NCI-H1417 (cell line): ENCODE measurements around the gene CACNA1C.

Source experiments
- DNase-seq, 3 experiments: peaks; one replicate each; lab custom pipeline; 2025; lab: John Stamatoyannopoulos, UW

The CACNA1C gene

DNA sequence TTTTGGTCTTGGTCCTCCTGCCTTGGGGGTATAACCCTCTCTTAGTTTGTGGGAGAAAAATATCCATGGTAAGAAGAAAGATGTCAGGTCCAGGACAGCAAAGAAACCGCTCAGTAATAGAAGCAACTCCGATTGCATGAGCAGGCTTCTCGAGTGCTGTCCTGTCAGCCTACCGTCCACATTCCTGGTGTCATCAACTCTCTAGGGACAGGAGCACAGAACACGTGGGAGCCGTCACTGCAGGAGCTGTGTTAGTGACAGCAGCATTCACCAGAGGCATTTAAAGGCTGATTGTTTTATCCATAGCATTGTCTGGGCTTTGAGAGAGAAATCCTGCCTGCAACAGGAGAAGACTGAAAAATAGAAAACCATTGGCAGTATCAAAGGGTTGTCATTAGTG is 244.2 kb downstream of the CACNA1C start:
- peak in 1 of 3 experiments; percentile 16 for DNase-seq

DNA sequence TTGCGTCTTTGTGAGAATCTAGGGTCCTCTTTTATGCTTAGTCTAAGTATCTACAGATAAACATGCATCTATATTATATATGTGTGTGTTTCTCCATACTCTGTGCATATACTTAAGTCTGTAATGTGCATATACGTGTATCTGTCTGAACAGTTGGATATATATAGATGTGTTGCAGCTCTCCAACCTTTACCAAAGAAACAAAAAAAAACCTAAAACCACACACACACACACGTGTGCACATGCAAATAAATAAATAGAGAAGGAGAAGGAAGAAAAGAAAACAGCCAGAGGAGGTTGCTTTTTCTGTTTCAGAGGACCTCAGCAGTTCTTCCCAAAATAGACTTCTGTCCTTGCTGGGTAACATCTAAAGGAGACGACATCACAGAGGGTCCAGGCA is 244.9 kb downstream of the CACNA1C start:
- DNase-seq = no peak

DNA sequence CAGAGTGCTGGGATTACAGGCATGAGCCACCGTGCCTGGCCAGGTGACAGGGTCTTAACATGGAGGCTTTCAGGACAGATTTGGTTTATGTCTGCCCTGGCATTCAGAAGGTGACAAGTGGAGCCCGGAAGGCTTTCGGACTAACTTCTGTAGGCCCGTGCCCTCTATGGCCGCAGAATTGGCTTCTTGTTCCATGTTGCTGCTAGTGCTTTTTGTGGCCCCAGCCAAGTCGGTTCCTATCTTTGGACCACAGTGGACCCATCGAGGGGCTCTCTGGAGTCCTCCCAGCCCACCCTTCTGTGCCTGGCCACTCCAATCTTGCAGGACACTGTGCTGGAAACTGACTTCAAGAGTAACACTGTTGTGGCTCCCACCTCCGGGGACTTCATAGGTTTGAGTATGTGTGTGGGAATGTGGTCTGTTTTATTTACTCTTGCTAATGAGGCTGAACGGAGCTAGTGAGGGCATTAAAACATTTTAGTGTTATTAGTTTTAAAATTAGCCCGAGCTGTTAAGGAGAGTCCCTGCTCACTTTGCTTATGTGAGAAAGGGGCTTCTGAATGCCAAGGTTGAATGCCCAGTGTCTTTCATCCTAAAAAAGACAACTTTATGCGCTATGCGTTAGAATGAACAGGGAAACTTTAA is 245.9 kb downstream of the CACNA1C start:
- DNase-seq = no peak

DNA sequence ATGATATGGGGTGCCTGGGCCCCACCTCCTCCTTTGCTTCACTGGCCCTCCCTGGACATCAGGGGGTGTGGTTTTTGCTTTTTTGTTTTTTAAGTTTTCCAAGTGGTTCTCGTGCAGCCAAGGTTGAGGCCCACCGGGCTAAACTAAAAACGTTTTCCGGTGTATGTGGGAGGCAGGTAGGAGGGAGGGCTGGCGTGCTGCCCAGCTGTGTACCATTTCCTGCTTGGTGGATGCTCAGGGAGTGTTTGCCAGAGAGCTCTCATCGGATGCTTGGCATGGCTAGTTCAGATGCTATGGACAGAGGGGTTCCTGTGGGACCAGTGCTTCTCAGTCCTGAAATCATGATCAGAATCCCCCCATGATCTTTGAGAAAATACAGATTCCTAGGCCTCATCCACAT is 246.4 kb downstream of the CACNA1C start:
- DNase-seq = peak in 2 of 3 experiments; percentile 11 to 50

DNA sequence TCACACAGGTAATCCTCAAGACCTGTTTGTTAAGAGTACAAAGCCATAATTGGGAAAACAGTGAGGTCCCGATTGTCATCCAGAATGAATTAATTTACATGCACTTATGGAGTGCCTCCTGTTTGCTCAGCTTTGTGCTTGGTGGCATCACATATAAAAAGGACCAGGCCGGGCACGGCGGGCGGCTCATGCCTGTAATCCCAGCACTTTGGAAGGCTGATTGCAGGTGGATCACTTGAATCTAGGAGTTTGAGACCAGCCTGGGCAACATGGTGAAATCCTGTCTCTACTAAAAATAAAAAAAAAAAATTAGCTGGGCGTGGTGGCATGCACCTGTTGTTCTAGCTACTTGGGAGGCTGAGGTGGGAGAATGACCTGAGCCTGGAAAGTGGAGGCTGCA is 247.4 kb downstream of the CACNA1C start:
- no peak for DNase-seq

DNA sequence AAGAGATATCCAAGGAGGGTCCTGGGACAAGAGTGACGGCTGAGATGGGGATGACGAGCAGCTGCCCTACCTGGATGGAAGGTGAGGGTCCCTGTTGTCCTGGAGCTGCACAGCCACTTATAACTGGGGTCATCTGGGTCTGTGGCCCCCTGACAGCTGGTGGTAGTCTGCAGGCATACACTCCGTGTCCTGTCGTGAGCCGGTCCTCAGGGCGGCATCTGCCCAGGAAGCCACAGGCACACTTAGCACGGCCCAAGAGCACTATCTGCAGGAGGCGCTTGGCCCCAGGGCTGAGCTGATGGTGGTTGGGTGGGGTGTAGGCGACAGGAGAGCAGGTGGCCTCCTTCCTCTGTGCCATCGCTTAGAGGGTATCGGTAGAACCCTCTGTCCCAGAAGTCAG is 248.1 kb downstream of the CACNA1C start:
- DNase-seq = no peak

DNA sequence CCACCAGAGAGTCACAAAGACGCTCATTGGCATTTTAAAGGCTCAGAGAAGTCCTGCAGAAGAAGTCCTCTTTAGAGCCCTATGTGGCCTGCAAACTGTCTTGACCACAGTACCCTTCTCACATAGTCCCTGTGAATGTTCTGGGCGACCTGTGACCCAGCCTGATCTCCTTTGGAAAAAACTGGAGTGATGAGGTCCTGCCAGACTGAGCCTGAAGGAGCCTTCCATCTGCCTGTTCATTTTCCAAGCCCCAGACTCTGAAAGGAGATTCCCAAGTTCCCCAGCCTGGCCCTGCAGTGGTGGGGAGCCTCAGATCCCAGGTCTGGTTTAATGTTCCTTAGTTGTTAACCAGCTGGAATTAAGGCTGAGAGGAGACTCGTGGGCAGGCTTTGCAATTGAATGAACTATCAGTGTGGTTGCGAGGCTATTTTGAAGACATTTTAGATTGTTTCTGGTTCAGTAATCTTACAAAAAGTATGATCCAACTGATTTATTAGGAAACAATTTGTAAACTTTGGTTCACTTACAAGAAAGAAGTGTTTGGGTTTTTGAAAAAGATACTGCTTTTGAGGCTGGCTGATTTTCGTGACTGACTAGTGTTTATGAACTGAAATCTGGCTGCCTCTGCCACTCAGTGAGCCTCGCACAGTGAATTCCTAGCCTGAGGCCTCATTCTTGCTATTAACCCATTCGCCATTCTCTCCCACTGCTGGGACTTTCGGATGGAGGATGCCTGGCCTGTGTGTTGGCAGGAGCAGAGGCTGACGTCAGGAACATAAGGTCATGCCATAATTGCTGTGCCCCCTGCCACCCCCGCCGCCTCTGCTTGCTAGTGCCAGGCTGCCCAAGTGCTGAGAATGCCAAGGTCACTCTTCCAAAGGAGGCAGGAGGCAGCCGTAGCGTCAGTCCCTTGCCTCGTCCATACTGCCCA is 249.0 kb downstream of the CACNA1C start:
- no peak for DNase-seq

DNA sequence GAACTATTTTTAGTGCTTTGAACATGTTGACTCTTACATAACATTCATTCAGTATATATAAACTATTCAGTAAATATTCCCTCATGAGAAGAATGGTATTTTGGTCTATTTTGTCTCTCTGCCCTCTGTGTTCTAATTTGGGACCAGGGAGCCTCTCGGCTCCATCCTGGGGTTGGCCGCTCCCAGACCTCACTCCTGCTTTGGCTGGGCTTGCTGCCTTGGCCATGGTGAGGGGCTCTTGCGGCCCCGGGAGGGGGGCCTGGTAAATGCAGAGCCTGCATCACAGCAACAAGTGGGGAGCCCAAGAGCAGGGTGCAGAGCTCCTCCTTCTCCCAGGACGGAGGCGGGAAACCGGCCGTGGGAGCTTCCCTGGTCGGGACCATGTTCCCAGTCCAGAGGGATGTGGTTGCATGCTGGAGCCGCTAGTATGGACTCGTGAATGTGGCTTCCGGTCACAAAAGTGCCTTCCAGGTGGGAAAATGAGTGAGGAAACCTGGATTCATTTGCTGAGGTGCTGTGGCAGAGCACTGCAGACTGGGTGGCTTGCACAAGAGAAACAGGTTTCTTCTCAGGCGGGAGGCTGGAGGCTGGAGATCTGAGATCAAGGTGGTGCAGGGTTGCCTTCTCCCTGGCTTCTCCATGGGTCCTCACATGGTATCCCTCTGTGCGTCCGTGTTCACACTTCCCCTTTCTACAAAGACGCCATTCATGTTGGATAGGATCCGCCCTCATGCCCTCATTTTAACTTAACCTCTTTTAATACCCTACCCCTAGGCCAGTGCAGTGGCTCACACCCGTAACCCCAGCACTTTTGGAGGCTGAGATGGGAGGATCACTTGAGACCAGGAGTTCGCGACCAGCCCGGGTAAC is 250.2 kb downstream of the CACNA1C start:
- no peak for DNase-seq

DNA sequence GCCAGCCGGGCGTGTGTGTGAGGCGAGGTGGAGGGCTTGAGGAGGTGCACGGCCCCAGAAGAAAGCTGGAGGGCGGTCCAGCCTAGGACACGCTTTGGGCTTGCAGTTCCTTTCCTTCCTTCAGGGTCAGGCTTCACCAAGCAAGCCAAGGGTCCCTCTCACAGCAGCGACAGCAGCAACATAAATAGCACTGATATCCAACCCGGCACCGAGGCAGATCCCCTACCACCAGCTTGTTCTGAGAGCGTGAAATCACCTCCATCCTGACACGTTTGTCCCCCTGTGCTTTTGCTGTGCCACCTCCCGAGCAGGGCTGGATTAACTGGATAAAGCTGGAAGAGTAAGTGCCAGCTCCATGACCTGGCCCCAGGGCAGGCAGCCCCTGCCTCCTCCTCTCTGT is 251.4 kb downstream of the CACNA1C start:
- no peak for DNase-seq

DNA sequence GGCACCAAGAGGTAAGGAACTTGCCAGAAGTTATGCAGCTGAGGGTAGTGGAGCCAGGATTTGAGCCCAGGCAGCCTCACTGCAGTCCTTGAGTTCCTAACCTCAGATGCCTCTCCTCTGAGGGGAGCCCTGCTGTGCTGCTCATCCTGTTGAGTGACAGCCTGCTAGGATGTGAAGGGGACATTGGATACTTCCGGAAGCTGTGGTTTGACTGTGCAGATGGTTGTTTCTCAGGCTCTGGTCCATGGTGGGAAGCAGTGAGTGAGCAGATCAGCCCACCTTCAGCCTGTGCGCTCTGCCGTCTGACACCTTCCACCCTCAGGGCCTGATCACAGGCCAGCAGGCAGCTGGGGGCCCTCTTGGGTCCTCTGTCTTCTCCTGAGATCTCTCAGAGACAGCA is 253.2 kb downstream of the CACNA1C start:
- peak; percentile 30 to 79 (median 73) for DNase-seq

DNA sequence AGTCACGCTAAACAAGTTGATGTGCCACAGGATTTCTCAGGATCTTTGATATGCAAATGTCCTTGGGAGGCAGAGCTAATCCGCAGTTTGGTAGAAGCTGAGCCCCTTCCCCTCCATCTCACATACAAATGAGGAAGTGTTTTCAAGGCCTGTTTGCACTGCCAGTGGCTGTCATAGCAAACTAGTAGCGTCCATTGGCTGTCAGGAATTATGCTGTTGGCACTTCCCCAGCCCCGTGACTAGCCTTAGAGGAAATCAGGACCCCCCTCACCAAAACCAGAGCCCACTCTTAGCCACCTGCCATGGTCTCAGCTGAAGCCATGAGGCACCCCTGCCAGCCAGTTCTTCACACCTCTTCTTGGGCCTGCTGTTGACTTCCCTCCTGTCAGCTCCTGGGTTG is 253.9 kb downstream of the CACNA1C start:
- no peak for DNase-seq

DNA sequence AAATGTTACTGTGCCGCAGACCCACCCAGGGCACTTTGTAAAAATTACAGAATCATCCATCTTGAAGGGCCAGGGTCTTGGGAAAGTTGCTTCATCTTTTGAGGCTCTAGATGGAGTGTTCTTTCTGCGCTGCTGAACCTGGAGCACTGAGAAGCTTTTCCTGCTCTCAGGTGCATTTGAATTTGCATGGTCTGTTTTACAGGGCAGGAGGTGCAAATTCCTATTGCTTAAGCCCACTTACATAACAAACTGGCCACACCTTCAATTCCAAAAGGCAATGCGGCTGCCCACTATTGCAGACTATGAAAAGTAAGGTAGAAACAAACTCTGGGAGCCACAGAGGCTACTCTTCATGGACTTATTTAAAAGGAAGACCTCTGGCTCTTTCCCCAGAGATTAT is 254.8 kb downstream of the CACNA1C start:
- DNase-seq = no peak

DNA sequence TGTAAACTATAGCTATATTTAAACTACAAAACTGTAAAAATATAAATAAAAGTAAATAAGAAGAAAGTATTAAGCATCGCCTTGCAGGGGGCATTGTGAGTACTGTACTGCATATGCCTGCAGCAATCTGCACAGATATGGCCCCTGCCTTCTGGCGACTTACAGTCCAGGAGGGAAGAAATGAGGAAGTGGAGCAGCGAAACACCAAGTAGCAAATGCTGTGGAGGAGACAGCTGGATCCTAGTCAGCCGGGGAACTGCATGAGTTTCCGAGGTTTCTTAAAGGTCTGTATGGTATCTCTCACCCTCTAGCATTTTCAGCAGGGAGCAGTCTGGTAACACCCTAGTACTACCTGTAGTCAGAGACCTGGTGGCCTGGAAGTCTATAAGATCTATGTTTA is 256.9 kb downstream of the CACNA1C start:
- no peak for DNase-seq

DNA sequence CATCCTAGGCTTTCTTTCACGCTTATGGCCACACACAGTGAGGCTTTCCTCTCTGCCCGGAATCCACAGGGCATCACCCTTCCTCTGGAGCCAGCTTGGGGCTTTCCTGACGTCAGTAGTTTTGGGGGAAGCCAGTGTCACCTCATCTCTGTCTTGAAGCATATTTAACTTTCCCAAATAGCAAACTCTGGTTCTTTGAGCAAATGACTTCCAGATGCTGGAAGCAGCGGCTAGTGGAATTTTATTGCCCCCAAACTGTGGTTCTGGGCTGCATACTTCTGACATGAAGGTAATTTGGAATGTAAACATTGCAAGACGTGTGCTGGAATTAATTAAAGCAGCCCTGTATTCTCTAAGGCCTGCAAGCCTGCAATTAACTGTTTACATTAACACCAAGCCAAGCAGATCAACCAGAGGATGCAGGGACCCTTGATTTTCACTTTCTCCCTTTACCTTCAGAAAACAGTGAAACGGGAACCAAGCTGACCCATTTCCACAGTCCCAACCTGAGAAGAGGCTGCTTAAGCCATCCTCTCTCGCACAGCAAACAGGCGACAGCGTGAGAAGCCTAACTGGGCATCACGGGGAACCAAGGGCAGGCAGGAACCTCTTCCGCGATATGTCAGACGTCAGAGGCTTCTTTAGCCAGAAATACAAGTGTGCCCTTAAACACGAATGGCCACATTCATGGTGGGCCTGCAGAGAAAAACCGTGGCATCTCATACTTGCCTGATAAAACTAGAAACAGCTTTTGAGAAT is 258.4 kb downstream of the CACNA1C start:
- peak in 2 of 3 experiments; percentile 25 to 69 for DNase-seq

DNA sequence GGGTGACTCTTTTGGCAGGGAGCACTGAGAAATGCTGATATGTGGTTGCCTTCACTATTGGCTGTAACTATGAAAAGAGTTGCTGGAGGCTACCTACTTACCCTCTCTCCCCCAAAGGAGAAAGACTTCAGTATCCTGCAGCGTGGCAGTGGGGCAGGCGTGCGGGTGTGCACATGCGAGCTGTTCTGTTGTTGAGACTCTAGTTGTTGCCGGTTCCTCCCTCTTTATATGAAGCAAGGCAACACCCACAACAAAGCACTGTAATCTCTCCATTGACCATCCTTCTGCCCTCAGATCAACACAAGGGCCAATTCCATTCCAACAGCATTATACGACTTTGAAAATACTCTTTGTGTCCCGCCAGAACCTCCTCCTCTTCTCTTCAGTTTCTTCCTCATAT is 259.4 kb downstream of the CACNA1C start:
- no peak for DNase-seq

DNA sequence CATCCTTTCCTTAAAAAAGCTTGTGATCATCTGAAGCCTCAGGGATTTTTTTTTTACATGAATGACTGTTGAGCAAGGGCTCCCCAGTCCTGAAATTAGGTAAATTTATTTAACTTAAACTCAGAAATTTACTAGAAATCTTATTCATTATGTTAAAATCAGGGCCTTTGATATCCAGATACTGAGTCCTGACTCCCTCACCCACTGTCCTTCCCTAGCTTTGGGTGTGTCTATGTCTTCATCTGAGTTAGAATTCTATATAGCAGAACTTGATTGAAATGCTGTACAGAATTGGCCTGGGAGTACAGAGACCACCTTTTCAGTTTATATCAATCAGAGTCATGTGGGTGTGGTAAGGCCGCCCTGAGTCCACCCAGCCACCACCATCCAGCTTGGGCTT is 260.0 kb downstream of the CACNA1C start:
- DNase-seq = no peak

DNA sequence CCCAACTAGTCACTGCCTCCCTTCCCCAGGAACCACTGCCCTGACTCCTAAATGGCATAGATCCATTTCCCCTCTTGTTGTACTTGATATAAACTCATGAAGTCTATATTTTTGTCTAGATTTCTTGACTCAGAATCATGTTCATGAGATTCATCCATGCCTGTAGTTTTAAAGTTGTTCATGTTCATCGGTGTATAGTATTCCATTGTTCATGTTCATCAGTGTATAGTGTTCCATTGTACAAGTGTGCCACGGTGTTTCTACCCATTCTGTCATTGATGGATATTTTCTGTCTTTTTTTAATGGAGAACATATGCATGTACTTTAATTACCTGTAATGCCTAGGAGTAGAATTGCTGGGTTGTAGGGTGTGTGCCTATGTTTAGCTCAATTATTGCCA is 261.7 kb downstream of the CACNA1C start:
- no peak for DNase-seq

DNA sequence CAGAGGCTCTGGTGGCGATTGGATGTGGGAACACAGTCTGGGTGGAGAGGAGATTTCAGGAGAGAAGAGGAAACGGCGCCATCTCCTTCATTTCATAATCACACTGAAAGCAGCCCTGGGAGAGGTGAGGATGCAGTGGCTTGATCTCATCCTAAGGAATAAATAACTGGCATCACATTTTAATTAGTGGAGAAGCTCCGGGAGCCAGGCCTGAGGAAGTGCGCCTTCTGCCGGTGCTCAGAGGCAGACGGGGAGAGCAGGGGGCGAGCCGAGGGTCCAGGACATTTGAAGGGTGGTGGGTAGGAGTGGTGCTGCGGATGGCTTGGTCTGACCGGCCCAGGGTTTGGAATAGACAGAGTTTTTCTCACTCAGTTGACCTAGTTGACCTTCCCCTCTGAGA is 265.0 kb downstream of the CACNA1C start:
- no peak for DNase-seq

DNA sequence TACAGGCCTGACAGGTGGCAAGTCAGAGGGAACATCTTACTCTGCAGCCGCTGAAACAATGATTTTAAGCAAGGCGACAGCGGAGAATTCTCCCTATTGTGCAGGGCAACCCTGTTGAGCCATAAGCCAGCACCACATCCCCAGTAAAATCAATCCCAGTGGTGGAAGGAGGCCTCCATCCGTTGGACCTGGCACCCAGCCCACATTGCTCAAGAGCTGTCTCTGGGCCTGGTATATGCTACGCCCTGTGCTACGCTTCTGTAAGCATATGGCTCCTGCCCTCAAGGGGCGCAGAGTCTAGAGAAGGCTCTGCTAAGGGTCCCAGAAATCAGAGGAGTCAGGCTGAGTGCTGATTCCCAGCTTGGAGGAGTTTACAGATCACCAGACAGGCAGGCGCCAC is 265.5 kb downstream of the CACNA1C start:
- peak in 2 of 3 experiments; percentile 7 to 33 for DNase-seq

DNA sequence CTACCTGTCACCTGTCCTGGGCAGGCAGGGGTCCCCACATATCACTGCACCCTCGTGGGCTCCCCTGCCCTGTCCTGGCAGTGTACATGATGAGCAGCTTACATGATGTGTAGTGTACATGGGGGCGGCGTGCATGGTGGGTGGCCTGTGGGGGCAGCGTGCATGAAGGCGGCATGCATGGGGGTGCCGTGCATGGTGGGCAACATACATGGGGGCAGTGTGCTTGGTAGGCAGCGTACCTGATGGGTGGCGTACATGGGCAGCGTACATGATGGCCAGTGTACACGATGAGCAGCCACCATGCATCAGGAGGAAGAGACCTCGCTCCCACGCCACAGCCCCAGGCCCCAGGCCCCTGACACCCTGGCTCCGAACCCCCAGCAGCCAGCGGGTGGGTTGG is 266.3 kb downstream of the CACNA1C start:
- DNase-seq = no peak

DNA sequence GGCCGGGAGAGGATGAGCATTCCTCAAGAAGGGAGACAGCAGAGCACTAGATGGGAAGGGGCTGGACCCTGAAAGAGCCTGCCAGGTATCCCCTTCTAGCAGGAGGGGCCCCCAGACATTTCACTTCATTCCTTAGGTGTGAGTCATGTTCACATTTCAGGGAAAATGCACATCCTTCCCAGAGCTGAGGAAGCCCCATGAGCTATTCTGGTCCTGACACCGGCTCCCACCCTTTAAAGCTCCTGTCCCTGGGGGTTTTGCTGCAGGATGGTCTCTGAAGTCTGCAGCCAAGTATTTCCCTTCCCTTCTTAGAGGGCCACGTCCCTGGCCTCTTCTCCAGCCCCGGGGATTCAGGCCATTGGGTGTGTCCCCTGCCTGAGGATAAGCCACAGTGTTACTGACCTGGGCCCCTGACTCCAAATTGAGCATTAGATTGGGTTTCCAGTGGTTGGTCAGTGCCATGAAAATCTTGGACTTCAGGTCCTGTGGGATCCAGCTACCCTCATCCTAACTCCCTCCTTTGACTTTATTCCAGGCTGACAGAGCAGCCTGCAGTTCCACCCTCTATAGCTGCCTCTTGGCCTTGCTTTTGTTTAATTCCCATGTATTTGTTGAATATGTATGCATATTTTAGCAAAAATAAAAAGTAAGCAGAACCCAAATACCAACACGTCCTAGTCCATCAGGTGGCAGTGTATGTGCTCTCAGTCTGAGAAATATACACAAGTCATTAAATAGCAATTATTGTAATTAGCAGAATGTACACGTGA is 267.1 kb downstream of the CACNA1C start:
- DNase-seq = no peak
